GM21576 (cell line): ENCODE data around the gene MPI.

Source experiments
- ATAC-seq: cut with Tn5 transposase; IDR thresholded peaks from one replicate; pipeline ENCODE4 v1.9.1; 2021; ENCODE audit warnings: mild to moderate bottlenecking, moderate library complexity; ENCODE audit not compliant: unreplicated experiment

MPI gene, protein sequence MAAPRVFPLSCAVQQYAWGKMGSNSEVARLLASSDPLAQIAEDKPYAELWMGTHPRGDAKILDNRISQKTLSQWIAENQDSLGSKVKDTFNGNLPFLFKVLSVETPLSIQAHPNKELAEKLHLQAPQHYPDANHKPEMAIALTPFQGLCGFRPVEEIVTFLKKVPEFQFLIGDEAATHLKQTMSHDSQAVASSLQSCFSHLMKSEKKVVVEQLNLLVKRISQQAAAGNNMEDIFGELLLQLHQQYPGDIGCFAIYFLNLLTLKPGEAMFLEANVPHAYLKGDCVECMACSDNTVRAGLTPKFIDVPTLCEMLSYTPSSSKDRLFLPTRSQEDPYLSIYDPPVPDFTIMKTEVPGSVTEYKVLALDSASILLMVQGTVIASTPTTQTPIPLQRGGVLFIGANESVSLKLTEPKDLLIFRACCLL

GRCh38 chr15:74889883-74890664 is at the start of gene MPI:
TSS of gene MPI (plus strand) at chr15:74890042. CDS start at chr15:74890074, 32 bp downstream.
- peak; percentile 93 for ATAC-seq

DNA sequence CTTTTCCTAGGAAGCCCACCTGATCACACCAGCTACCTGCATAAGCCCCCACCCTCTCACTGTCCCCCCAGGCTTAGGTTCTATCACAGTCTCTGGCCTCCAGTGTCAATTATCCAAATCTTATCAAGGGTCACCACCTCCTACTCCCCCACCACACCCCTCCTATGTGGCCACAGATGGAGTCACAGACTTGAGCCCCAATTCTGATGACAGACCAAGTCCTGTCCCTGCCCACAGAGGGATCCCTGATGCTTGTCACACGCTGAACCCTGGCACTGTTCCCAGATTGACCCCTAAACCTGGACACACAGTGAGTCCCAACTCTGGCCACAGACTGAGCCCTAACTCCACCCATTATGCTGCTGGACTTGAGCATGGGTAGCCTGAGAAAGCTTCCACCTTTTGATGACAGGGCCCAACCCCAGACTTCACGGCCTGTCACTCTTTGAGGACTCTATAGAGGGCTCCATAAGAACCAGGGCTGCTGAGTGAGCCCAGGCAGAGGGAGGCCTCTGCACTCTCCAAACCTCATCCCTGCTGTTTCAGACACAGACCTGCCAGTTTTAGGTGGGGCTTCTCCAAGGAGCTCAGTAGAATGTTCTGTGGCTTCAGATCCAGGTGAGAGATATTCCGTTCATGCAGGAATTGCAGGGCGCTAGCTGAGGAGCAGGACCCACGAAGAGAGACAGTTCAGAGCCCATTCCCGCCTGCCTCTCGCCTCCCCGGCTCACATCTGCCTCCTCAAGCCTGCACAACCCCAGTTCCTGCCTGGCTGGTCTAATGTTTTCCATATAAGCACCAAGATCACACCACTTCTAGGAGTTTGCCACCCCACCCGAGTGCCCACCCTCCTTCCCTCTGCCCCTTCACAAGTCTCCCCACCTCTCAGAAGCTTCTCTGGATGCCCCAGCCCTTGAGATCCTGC is 48.7 kb upstream of the MPI start:
- ATAC-seq: no peak

GRCh38 chr15:74841891-74842373 is 47.9 kb upstream of the MPI start:
- no peak for ATAC-seq

GRCh38 chr15:74842581-74843444 is 47.0 kb upstream of the MPI start, which contains the start of gene ULK3:
TSS of gene ULK3 (minus strand) at chr15:74843156. CDS start at chr15:74843105, 51 bp downstream.
- ATAC-seq: peak; percentile 75

DNA sequence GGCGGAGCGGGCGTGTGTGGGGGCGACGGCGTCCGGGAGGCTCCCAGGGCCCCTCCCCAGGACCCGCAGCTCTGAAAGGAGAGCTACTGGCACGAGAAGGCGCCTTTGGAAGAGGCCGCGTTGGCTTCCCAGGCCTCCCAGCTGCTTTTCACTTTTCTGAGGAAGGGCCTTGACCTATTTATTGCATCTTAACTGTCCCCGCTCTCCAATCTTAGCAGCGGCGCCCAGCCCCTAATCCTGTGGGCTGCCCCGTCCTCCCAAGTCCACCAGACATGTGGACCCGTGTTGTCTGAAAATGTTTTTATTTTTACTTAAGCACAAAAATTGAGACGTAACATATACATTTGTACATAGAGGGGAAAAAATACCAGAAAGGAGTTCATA is 46.4 kb upstream of the MPI start:
- ATAC-seq: no peak

- no peak for ATAC-seq
Measured at GRCh38 chr15:74843891-74844299, 45.9 kb upstream of the MPI start.

- no peak for ATAC-seq
Measured at GRCh38 chr15:74844319-74845207, 45.3 kb upstream of the MPI start.

DNA sequence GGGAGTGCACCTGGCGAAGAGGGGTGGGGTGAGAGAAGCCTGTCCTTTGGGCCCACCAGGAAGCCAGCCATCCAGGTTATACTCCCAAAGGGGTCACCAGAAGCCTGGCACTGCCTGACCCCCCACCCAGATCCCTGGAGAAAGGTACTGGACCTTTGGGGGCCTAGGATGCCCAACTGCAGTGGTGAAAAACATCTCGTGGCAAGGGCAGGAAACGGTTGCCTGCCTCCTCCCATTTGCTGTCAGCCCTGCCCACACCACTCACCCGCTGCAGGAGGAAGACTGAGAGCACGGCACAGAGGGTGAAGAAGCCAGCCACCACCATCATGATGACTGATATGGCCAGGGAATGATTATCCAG is 44.7 kb upstream of the MPI start:
- no peak for ATAC-seq

DNA sequence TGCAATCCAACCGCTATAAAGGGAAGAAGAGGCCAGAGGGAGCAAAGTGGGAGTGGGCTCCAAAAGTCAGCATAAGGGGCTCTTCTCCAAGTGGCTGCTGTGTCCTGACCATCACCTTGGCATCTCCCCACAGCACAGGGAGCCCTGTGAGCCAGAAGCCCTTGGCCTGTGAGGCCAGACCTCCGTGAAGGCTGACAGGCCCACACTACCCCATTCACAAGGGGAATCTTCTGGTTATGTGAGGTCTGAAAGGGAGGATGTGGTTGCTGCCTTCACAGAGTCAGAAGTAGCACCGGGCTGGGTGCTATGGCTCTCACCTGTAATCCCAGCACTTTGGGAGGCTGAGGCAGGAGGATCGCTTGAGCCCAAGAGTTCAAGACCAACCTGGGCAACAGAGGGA is 44.3 kb upstream of the MPI start:
- no peak for ATAC-seq

DNA sequence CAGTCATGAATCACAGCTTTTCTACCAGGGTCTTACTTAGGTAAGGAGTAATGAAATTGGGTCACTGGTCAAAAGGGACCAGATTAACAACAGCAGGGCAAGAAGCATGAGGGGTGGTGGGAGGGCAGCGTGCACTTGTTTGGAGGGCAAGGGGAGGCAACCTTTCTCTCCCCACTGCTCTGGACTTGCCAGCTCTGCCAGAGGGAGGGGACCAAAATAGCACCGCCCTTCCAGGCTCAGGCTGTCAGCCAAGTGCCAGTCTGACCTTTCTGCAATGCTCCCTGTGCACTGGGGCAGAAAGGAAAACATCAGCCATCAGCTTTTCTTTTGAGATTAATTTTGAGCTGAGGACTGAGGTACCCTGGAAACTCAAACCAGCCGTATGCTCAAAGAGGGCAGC is 42.4 kb upstream of the MPI start:
- ATAC-seq: no peak

DNA sequence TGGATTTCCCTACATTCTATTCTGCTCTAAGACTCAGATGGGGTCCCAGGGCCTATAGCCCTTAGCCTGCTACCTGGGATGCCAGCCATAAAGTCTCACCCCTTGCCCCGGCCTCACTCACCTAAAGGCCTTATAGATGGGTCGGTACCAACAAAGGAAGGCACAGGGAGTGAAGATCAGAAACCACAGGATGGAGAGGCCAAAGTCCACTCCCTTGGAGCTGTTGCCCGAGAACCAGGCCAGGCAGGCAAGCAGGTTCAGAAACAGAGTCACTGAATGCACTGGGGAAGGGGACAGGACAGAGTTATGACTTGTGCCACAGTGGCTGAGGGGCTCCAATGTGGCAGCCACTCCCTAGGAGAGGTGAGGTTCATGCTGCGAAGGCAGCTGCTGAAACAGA is 39.4 kb upstream of the MPI start:
- ATAC-seq: no peak

DNA sequence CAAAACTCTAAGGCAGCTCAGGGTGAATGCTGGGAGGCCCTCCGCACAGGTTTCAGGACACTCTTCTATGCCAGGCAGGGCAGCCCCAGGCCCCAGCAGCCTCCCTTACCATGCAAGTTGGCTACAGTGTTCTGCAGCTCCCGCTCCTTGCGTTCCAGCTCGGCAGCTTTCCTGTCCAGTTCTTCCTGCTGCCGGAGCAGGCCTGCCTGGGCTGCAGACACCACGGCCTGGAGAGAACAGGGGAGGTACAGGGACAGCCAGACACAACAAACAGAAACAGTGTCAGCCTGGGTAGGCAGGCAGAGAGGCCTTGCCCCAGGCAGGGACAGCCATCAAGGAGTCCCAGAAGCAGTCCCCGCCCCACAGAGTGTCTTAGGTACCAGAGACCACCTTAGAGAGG is 37.9 kb upstream of the MPI start:
- no peak for ATAC-seq

DNA sequence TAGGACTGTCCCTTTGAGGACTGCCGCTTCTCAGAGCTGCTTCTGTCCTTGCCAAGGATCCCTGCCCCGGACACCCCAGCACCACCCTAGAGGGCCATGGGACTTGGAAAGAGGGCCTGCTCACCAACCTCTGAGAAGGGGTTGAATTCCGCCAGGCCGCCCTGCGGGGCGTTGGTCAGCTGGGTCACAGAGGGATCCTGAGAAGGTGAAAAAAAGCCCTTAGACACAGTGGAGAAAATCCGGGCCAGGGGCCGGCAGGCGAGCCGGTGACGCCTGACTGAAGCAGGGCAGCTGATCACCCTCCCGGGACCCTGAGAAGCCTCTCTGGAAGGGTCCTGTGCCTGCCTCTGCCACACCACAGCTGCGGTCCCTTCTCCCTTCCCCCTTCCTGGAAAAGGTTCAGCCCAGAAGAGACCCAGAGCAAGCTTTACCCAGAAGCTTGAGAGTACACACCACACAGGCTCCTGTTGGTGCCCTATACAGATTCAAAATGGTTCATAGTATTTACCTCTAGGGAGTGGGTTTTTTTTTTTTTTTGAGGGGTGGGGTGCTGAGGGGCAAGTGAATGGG is 35.3 kb upstream of the MPI start:
- ATAC-seq: no peak

DNA sequence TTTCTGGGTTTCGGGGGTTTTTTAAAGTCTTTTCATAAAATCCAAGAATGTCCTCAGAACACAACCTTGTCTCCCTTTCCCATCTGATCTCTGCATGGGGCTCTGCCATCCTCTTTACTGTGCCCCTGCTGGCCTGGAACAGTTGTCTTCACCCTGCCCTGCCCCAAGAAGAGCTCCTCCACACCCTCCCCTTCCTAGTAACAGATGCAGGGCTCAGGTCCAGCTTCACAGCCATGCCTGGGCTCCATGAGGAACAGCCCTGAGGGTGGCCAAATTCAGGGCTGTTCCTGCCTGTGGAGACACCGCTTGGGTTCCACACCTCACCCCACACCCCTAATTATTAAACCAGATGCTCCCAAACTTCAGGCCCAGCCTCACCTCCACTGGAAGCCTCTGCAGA is 34.0 kb upstream of the MPI start:
- no peak for ATAC-seq

DNA sequence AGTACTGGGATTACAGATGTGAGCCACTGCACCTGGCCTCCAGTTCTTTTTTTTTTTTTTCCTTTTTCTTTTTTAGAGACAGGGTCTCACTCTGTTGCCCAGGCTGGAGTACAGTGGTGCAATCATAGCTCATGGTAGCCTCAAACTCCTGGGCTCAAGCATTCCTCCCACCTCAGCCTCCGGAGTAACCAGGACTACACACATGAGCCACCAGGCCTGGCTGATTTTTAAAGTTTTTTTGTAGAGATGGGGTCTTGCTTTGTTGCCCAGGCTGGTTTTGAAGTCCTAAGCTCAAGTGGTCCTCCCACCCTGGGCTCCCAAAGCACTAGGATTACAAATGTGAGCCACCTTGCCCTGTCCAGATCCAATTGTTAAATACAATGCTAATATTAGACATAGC is 33.3 kb upstream of the MPI start:
- no peak for ATAC-seq

DNA sequence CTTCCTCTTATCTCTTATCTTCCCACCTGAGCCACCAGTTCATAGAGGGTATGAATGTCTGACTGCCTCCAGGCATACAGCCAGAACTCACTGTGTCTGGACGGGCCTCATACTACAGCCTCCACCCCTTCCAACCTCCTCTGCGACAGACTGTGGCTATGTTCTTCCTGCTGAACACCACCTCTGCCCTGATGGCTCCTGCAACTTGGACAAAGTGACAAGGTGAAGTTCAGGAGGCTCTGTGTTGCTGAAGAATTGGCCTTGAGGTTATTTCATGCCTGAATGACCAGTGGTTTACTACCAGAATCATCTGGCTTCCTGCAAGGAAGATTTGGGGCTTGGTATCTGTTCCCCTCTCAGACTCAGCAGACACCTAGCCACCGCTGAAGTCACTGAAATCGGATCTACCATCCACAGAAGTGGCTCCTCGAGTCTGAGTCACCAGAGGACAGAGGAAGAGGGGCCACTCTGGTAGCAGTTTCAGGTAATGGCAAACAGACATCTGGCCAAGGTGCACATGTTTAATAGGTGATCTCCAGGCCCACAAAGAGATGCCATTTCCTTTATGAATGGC is 32.7 kb upstream of the MPI start:
- ATAC-seq: peak; percentile 75

DNA sequence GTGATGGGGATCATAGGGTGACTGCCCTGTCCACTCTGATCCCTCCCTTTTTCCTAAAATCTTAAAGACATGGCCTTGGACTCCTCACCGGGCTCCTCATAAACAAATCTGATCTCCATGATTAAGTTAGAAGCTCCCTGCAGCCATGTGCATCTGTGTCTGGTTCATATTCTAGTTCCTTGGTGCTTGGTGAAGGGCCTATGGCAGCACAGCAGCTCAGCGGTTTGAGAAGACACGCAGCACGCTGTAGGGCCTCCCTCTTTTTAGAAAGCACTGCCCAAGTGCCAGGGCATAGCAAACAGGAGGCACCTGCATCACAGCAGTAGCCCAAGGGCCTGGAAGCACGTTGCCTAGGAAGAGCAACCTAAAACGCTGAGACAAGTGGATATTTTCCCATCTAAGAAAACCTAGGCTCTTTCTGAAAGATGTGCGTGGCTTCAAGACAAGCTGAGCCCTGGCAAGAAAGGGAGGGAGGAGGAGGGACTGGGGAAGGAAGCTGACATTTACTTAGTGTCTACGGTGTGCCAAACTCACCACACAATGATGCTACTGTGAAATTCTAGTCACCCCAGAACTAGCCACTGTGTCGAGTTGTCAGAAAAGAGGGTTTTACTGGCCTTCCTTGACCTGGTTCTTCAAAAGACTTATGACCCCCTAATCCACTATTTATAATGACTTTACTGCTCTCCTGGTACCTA is 32.0 kb upstream of the MPI start:
- ATAC-seq: peak; percentile 23

GRCh38 chr15:74858369-74858740 is 31.5 kb upstream of the MPI start:
- no peak for ATAC-seq
